C4-2B (cell line): ENCODE data around the gene MAX.

Source experiments
- H3K27ac ChIP-seq: fragments of 450-650 bp; 2 replicates; pipeline ENCODE4 v1.5.1; 2017
- ZFX ChIP-seq: fragments of 450-650 bp; IDR thresholded peaks from 2 replicates; pipeline ENCODE4 v1.6.1; 2017
- TF ChIP-seq, protein P1 (sequence below): fragments of 450-650 bp; conservative IDR thresholded peaks from 2 replicates; pipeline ENCODE4 v1.5.1; 2017; ENCODE audit warnings: mild to moderate bottlenecking

Gene MAX

GRCh38 chr14:65102441-65103149 is at the start of gene MAX:
MAX (minus strand) TSS chr14:65102517; CDS start chr14:65102339, 178 bp downstream.
- TF ChIP-seq, protein P1, sequence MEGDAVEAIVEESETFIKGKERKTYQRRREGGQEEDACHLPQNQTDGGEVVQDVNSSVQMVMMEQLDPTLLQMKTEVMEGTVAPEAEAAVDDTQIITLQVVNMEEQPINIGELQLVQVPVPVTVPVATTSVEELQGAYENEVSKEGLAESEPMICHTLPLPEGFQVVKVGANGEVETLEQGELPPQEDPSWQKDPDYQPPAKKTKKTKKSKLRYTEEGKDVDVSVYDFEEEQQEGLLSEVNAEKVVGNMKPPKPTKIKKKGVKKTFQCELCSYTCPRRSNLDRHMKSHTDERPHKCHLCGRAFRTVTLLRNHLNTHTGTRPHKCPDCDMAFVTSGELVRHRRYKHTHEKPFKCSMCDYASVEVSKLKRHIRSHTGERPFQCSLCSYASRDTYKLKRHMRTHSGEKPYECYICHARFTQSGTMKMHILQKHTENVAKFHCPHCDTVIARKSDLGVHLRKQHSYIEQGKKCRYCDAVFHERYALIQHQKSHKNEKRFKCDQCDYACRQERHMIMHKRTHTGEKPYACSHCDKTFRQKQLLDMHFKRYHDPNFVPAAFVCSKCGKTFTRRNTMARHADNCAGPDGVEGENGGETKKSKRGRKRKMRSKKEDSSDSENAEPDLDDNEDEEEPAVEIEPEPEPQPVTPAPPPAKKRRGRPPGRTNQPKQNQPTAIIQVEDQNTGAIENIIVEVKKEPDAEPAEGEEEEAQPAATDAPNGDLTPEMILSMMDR, result no peak
- no peak for TF ChIP-seq ZFX
- peak within 1 kb of the TSS; percentile 90 for H3K27ac ChIP-seq

DNA sequence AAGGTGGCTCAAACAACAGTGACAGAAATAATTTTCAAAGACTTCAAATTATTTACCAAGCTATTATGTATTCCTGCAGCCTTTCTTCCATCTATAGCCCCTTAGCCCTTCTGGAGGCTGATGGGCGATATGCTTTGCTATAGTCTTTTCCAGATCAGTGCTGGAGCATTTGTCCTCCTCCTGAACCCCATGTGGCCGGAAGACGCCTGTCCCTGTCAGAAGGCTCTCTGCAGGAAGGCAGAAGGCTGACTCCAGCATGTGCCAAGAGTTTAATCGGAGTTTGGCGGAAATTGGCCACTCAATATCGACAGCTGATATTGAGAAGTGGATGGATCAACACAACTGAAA is 49.3 kb upstream of the MAX start:
- TF ChIP-seq, protein P1, result no peak
- TF ChIP-seq ZFX, result no peak
- H3K27ac ChIP-seq, result no peak overlapping the region

GRCh38 chr14:65150898-65151608 is 48.7 kb upstream of the MAX start:
- TF ChIP-seq, protein P1, result no peak
- TF ChIP-seq ZFX, result no peak
- no peak overlapping the region for H3K27ac ChIP-seq

GRCh38 chr14:65149116-65149515 is 46.8 kb upstream of the MAX start:
- TF ChIP-seq, protein P1, result no peak
- TF ChIP-seq ZFX, result no peak
- no peak overlapping the region for H3K27ac ChIP-seq

DNA sequence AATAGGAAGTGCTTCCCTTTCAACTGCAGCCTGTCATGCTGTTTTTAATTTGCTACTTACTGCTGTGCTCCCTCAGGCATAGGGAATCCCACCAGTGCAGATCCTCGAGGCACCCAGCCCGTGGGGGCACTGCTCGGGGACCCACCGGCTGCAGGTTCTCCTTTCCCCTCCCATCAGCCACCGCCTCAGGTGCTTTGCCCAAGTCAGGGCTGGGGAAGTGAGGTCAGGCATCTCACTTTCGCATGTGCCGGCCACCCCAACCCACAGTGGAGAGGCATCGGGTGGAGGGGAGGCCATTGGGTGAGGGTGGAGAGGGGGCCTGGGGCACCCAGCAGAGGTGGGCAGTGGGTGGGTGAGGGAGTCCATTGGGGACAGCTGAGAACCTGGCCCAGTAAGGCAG is 41.9 kb upstream of the MAX start:
- TF ChIP-seq, protein P1, result no peak
- TF ChIP-seq ZFX, result no peak
- no peak overlapping the region for H3K27ac ChIP-seq

GRCh38 chr14:65142914-65143625 is 40.8 kb upstream of the MAX start:
- TF ChIP-seq ZFX, result no peak
- TF ChIP-seq, protein P1, result no peak
- H3K27ac ChIP-seq, result no peak overlapping the region

- no peak for TF ChIP-seq ZFX
- TF ChIP-seq, protein P1, result no peak
- no peak overlapping the region for H3K27ac ChIP-seq
Measured at GRCh38 chr14:65142429-65142828, 40.1 kb upstream of the MAX start.
